ENCODE measurements around the gene METTL23. TPM values are rescaled to one million over a fixed set of nuclear protein-coding genes. Genes with fewer than 3 reads are reported as not detected.
A peak's percentile ranks its signal among the peaks of the same experiment; 100 is the strongest.

The METTL23 gene, protein sequence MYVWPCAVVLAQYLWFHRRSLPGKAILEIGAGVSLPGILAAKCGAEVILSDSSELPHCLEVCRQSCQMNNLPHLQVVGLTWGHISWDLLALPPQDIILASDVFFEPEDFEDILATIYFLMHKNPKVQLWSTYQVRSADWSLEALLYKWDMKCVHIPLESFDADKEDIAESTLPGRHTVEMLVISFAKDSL
- polyA plus RNA-seq (ENCODE audit: insufficient read length in 4 of 4), result 10 to 100 TPM; 30.1 to 45.8 (median 40.4) TPM

DNA sequence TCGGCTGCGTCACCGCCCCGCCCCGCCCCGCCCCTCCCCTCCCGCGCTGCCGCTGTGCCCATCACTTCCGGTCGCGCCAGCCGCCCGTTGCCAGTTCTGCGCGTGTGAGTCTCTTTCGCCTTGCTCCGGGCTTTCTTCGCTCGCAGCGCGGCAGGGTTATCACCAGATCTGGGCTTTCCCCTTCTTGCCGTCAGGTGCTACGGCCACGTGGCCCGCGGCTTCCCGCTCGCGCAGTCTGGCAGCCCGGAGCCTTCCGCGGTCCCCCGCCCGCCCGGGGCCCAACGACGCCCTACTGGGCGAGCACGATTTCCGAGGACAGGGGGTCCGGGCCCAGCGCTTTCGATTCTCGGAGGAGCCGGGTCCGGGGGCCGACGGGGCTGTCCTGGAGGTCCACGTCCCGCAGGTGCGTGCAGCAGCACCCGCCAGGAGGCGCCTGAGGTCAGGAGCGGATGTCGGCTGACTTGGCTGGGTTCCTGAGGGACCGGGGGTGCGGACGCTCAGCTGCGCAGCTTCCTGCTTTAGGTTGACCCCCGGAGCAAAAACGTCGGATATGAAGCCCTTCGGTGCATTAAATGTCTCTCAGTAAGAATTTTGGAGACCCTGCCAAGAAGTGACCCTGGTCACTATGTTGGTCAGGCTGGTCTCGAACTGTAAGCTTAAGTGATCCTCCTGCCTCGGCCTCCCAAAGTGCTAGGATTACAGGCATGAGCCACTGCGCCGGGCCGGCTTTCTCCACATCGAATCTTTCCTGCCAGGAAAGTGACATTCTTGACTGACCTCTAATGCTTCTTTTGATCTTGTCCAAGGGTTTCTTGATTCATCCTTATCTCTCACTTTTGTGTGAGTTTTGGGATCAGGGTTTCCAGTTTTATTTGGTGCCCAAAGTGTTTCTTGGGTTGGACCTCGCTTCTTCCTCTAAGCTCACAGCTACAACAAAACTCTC lies at the start of gene METTL23:
Gene METTL23, plus strand, starts transcription at position 64 of the 943 bp plus-strand sequence. CDS start 2,872 bp downstream, outside the sequence.
- no peak for DNase-seq (ENCODE audit: low read depth in 4 of 4, low spot score in 3 of 4)

DNA sequence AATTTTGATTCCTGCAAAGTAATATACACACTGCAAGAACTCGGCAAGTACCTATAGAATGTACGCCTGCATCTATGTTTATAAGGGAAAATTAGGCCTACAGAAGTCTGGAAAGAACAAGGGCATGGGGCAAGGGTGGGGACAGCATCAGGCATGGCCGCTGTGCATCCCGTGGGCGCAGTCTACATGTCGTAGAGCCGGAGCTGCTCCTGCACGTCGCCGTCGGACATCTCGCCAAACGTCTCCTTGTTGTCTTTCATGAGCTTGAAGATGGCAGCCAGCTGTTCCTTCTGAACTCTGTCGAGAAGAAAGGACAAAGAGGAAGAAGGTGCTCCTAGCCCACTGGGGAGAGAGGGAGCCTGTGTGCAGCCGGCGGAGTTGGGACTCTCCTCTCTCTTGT lies 49.2 kb upstream of the METTL23 start:
- no peak for DNase-seq (ENCODE audit: low read depth in 4 of 4, low spot score in 3 of 4)

DNA sequence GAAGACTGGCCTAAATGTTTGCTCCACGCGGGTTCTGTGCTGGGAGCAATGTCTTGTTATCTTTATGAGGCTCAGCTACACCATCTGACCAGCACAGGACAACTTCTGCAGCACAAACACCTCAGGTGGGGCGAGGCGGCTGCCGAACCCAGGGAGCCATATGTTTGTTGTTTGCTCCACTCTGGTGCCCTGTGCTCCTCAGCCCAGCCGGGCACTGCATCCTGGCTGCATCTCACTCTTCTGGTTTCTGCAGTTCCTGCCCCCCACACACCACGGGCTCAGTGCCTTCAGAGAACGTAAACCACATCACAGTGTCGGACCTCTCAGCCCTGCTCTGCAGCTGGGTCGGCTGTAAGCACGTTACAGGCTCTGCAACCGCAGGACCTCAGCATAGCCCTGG lies 48.3 kb upstream of the METTL23 start:
- DNase-seq (ENCODE audit: low read depth in 4 of 4, low spot score in 3 of 4), result no peak

DNA sequence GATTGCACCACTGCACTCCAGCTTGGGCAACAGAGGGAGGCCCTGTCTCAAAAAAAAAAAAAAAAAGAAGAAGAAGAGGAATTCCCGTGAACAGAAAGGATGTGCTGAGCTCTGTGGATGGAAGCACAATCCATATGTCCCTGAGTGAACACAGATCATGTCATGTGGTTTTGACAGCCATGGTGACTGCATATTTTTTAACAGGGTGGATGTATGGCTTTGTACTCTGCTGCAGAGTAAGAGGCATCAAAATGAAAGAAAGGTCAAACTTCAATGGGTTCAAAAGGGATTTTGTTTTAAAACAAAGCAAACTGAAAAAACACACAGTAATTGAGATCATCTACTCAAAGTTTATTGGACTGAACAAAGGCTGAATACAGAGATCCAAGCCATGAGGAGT lies 47.4 kb upstream of the METTL23 start:
- no peak for DNase-seq (ENCODE audit: low read depth in 4 of 4, low spot score in 3 of 4)

DNA sequence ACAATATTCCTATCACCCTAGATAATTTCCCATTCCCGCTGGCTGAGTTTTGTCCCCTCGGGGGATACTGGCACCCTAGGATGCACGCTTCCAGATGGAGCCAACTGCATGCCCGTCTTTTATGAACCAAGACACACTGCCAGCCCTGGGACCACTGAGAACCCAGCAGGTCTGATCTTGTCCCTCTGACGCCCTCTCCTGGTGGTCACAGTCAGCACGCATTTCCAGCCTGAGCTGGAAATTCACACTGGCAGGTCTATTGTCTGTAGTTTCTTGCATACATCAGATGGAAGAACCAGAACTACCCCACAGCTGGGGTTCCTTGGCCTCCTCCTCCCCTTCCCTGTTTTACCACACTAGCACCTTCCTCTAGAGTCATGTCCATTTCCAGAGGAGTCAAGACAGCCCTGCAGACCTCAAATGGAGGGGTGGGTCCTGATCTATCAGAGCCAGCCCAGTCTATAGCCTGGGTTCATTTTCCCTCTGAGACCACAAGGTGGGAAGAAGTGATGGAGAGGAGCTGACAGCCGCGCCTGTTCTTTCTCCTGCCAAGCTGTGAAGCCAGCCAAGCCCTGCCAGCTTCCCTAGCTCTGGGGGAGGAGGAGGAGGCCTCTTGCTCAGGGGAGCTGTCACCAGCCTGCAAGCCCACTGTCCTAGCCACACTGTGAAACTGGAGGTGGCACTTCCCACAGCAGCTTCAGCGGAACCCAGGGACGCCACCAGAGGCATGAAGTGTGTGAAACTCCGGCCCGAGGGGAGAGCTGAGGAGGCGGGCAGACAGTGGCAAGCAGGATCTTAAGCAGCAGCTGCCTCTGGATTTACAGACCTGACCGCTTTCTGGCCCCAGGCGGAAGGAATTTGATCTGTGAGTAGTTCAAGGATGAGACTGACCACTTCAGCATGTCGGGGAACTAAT lies 45.2 kb upstream of the METTL23 start:
- DNase-seq (ENCODE audit: low read depth in 4 of 4, low spot score in 3 of 4), result peak in 1 of 4 donors; percentile 68

DNA sequence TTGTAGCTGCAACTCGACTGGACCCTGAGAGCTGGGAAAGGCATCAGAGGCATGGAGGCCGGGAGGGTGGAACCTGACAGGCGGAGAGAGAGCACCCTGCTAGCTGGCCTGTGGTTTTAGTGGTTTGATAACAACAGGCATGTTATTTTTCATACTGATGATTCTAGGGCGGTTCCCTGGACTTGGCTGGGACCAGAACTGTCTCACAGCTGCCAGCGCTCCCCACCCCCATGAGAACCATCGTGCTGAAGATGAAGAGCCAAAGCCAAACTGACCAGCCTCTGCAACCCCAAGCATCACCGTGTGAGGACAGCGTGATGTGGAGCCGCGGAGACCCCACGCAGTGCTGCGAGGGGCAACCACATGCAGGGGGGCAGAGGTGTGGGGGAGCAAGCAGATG lies 44.3 kb upstream of the METTL23 start:
- no peak for DNase-seq (ENCODE audit: low read depth in 4 of 4, low spot score in 3 of 4)

DNA sequence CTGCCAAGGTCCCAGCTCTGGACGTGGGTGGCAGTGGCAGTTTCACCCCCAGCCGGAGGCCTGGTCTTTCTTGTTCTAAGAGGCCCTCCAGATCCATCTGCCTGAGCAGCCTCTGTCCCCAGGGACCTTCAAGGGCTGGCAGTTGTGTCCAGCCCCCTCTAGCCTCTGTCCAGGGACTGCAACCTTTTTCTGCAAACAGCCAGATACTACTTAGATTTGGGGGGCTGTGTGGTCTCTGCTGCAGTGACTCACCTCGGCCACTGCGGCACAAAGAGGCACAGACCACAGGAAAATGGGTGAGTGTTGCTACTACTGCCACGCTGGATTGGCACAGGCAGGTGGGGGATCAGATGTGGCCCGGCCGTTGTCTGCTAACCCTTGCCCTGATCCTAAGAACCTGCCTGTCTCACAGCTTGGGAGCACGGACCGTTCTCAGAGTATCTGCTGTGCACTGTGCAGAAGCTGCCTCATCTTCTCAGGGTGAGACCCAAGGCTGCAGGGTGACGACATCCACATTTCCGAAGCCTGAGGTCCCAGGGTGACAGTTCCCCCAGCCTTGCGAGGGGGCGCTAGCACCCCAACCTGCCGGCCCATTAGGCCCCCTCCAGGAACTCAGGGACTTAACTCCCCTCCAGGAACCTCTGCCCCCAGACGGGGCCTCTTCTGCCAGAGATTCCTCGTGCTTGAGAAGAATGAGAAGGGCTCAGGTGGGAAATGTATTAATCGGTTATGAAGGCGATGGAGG lies 43.5 kb upstream of the METTL23 start:
- no peak for DNase-seq (ENCODE audit: low read depth in 4 of 4, low spot score in 3 of 4)

DNA sequence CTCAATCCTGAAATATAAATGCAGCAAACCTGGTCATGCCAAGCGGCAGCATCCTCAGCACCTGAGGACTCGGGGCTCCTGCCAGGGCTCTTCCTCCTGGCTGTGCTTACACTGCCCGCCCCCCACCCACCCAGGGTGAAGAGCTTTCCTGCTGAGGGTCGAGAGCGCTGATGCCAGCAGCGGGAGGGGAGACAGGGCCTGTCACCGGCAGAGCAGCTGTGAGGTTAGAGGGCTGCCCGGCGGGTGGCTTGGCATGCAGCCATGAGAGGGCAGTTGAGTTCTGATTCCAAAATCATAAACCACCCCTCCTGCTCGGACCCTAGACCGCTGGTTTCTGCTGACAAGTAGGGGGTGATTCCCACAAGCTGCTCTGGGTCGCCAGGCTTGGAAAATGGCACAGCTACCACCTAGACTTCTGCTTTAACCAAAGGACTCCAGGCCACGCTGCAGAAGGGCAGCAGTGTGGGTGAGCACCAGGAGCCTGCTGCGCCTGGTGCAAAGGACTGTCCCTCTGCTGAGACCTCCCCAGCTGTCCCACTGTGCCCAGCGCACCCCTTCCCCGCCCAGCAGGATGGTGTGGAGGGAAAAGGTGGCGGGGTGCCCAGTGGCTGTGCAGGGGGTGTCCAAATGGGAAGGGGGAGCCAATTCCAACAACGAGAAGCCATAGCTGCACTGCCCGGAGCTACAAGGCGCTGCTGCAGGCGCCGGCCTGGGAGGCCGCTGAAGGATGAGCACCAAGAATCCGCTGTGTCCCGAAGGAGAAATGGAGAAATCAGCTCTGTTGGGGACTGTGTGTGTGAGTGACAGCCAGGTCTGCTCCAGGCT lies 42.5 kb upstream of the METTL23 start:
- no peak for DNase-seq (ENCODE audit: low read depth in 4 of 4, low spot score in 3 of 4)

DNA sequence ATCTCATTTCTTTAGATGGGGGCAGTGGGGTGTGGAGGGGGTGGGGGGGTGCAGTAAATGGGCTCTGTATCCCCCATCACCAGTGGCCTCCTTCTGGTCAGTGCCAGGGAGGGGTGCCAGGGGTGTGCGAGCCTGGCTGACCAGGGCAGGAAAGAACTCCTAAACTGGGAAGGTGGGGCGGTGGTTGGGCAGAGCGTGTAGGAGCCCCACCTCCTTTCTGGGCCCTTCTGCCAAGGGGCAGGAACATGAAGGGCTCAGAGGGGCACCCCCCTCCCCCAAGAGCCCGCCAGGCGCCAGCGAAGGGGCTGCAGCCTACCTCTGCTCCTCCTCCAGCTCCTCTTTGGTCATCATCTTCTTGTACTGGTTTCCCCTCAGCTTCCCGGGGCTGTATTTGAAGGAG lies 41.9 kb upstream of the METTL23 start:
- no peak for DNase-seq (ENCODE audit: low read depth in 4 of 4, low spot score in 3 of 4)

DNA sequence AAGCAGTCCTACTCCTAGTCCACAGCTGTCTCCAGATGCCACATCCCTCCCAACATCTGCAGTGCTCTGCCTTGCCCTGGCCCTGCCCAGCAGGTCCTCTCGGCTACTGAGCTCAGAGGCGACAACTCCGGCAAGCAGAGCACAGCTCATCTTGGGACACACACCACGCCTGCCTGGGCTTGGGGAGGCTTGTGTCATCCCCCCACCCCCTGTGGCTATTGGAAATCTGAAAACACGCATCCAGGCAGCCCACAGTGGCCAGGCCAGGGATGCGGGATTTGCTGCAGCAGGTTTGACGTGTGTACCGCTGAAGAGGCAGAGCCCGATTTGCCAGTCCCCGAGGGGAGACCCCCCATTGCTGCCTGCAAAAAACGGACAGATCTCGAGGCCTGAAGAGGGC lies 41.3 kb upstream of the METTL23 start:
- no peak for DNase-seq (ENCODE audit: low read depth in 4 of 4, low spot score in 3 of 4)

DNA sequence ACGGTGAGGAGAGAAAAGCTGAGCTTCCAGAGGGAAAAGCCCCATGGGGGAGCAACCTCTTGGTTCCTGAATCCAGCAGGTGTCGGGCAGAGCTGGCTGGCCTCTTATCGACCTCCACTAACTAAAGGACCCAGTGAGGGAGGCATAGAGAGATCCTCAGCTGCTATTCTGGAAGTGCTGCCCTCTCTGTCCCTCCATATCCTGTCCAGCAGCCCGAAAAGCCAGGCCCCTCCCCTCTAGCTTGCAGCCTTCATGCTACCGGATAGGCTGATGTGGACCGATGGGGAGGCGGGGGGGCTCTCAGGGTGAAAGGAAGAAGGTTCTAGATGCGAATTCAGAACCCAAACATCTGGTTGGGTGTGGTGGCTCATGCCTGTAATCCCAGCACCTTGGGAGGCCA lies 40.8 kb upstream of the METTL23 start:
- no peak for DNase-seq (ENCODE audit: low read depth in 4 of 4, low spot score in 3 of 4)

DNA sequence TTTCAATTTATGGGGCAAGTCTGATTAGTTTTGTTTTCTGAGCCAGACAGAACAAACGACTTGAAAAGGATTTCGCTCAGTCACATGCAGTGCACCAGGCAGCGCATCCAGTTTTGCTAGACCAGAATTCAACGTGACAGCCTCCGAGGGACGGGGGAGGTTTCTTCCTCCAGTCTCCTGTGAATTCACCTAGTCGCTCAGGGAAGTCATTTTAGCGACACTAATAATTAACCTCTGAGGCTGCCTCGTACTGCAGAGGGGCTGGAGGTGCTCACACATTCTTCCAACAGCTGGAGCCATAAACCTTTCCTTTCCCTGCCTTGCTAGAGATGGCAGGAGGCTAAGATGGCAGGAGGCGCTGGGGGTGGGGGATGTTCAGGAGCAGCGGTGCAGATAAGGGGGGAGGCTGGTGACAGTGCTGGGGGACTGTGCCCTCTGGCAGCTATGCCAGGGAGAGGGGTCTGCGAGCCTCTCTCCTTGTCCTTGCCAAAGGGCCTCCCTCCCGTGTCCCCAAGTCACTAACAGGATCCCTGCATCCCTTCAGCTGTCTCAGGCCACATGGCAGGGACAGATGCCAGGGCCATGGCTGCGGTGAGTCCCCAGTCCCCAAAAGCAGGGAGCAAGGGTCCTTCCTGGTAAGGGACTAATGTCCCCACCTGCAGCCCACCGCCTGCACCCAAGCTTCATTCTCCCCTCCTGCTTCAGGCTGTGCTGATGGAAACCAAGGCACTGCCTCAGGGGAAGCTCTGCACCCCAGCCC lies 39.9 kb upstream of the METTL23 start:
- DNase-seq (ENCODE audit: low read depth in 4 of 4, low spot score in 3 of 4), result peak in 1 of 4 donors; percentile 75

DNA sequence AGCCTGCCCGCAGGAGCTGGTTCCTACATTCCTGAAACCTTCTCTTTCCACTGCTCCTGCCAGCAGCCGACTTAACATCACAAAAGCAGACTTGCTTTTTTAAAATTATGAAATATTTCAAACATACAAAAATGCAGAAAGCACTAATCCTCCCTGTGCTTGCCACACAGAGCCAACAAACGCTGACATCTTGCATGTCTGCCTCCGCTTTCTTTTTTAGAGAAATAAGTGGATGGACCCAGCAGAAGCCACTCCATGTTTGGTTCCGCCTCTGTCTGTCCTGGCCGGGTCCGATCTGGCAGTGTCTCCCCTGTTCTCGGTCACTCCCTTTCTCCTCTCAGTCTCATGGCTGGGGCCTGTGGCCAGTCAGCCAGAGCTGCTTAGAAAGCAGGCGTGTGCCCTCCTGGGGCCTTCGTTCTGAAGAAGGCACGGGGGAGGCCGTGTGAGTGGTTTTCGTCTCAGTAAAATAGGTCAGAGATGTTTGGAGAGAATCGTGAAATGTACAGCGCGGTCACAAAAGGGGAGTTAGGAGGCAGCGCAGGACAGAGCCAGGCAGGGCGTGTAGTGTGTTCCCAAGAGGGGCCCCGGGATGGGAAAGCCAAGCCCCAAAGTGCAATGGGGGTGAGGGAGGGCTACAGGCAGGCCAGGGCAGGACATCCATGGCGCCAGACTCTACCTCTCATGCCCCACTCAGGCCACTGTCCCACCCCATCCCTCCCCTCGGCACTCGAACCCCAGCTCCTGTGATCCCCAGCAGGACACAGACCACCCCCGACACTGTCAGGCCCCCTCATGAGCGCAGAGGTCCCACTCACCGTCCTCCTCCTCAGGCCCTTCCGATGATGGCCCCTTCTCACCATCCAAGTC lies 39.1 kb upstream of the METTL23 start:
- DNase-seq (ENCODE audit: low read depth in 4 of 4, low spot score in 3 of 4), result no peak

DNA sequence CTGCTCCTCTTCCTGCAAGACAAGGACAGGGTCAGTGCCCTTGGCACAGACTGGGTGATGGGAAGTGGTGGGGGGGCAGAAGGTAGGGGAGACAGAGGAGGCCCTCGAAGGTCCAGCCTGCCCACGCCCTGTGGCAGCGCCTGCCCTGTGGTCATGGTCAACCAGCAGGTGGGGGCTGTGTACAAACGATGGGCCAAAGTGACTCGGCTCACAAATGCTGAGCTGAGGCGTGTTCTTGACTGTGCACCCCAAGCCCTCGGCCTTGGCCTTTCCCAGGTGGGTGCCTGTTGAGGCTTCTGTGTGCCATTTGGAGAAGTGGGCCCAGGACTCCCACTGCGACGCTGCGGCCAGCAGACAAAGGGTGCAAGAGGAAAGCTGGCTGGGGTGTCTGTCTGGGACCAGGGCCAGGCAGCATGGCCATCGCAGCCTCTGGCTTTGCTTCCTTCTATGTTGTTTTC lies 38.4 kb upstream of the METTL23 start:
- no peak for DNase-seq (ENCODE audit: low read depth in 4 of 4, low spot score in 3 of 4)

DNA sequence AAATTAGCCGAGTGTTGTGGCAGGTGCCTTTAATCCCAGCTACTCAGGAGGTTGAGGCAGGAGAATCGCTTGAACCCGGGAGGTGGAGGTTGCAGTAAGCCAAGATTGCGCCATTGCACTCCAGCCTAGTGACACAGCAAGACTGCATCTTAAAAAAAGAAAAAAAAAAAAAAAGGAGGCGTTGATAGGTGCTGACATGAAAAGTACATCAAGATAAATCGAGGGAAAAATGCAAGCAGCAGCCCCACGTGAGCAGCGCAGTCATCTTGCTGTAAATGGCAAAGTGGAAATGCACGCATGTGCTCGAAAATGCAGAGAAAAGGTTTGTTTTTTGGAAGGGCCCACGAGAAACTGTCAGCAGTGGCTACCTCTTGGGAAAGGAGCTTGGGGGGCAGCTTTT lies 36.8 kb upstream of the METTL23 start:
- no peak for DNase-seq (ENCODE audit: low read depth in 4 of 4, low spot score in 3 of 4)

DNA sequence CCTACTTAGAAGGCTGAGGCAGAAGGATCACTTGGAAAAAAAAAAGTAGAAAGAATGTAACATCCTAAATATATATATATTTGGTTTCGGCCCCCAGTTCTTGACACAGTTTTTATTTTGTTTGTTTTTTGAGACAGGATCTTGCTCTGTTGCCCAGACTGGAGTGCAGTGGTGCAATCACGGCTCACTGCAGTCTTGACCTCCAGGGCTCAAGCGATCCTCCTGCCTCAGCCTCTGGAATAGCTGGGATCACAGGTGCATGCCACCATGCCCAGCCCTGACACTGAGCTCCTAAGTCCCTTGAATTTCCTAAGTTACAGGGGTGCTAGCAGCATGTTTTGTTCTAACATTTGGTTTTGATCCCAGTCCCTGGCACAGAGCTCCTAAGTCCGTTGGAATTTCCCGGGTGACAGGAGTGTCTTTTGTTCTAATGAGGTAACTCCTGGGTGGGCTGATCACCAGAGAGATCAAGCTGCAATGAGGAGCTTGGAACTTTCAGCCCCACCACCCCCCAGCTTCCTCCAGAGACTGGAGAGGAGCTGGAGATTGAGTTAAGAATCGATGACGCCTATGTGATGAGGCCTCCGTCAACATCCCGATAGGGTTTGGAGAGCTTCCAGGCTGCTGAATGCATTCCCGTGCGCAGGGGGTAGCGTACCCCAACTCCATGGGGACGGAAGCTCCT lies 35.9 kb upstream of the METTL23 start:
- DNase-seq (ENCODE audit: low read depth in 4 of 4, low spot score in 3 of 4), result no peak

All from left renal pelvis (tissue), 4 donors.